Measurements from ENCODE around the gene RASSF3. TPM values are rescaled to one million over a fixed set of nuclear protein-coding genes. Genes with fewer than 3 reads are reported as not detected.

Gene RASSF3
- total and polyA plus RNA-seq, 12 donors = 21.6 to 159 (median 82.4) TPM

GRCh38 chr12:64691795-64692583 is 81.7 kb downstream of the RASSF3 start:
- WGBS, 2 donors = 43 to 45% methylated on average over 2 of the region's 2 CpGs
- Histone ChIP-seq H3K27me3 (no peaks in the 10 kb centered on the region), H3K4me1 (peaks cover 2 to 49% (median 24%) of the 10 kb centered on the region in 9 donors), H3K4me3 (no peak overlapping the region), H3K9me3 (no peaks in the 10 kb centered on the region), H3K36me3 (peaks cover 0 to 66% (median 7%) of the 10 kb centered on the region in 9 donors), H3K27ac (peak overlapping the region in 2 of 10 donors; percentile 0 to 2)
- intact Hi-C loops (cut with DNase I) = loop anchor here in 5 of 10 donors (5.0 to 10.0 kb wide), 4 partner anchors 77 to 237 kb away; partner anchors contain the start of genes RASSF3 (in 4 of the 5) and TBK1 (in 1 of the 5)
- ATAC-seq (peak in 1 of 8 donors; percentile 13), DNase-seq (no peak)
- no peak for TF ChIP-seq CTCF (IDR thresholded peaks at IDR 0.05)

- H3K27ac ChIP-seq = no peak overlapping the region
- no peak for DNase-seq
- 75 to 78% methylated on average over 18 of the region's 18 CpGs for WGBS, 2 donors
- H3K4me3 ChIP-seq = no peak overlapping the region
- H3K36me3 ChIP-seq = peaks cover 0 to 76% (median 5%) of the 10 kb centered on the region in 9 donors
- intact Hi-C loops (cut with DNase I) = loop anchor here in 8 of 10 donors (2.0 to 10.0 kb wide), 7 partner anchors 80 to 240 kb away; partner anchors contain the start of genes RASSF3 (in 6 of the 8) and TBK1 (in 1 of the 8)
- no peaks in the 10 kb centered on the region for H3K27me3 ChIP-seq
- peak in 4 of 8 donors; percentile 3 to 34 (median 11) for ATAC-seq
- no peak for TF ChIP-seq CTCF (IDR thresholded peaks at IDR 0.05)
- H3K9me3 ChIP-seq = no peaks in the 10 kb centered on the region
- peaks cover 2 to 35% (median 8%) of the 10 kb centered on the region in 9 donors for H3K4me1 ChIP-seq
Measured at GRCh38 chr12:64694130-64695040, 84.1 kb downstream of the RASSF3 start.

GRCh38 chr12:64695550-64695949 is 85.3 kb downstream of the RASSF3 start:
- H3K4me3 ChIP-seq = no peak overlapping the region
- intact Hi-C loops (cut with DNase I) = loop anchor here in 7 of 10 donors (2.0 to 10.0 kb wide), 6 partner anchors 81 to 241 kb away; partner anchors contain the start of genes RASSF3 (in 4 of the 7) and TBK1 (in 1 of the 7)
- DNase-seq (no peak), ATAC-seq (no peak)
- H3K27me3 ChIP-seq = no peaks in the 10 kb centered on the region
- no peak for TF ChIP-seq CTCF (IDR thresholded peaks at IDR 0.05)
- H3K27ac ChIP-seq = peak overlapping the region in 2 of 10 donors; percentile 36 to 55
- H3K36me3 ChIP-seq = peaks cover 0 to 83% (median 5%) of the 10 kb centered on the region in 9 donors
- H3K9me3 ChIP-seq = no peaks in the 10 kb centered on the region
- H3K4me1 ChIP-seq = peaks cover 2 to 45% (median 8%) of the 10 kb centered on the region in 9 donors
- 79 to 86% methylated on average over 5 of the region's 5 CpGs for WGBS, 2 donors

Measured in heart right ventricle (tissue), 16 donors.